ENCODE measurements around the gene TMEM43. TPM values are rescaled to one million over a fixed set of nuclear protein-coding genes. Genes with fewer than 3 reads are reported as not detected.

Gene TMEM43
- polyA plus RNA-seq, 3 donors: 55.4 to 69.7 (median 66.7) TPM

- H3K4me2 ChIP-seq (replicated peaks; ENCODE audit: extremely low read depth, low read length, poor library complexity, severe bottlenecking): peak overlapping the region; percentile 82
- Mint-ChIP-seq H3K9me3 (no peaks in the 10 kb centered on the region), H3K27me3 (ENCODE audit: low read depth in 3 of 3) (peaks cover 0 to 2% (median 1%) of the 10 kb centered on the region in 3 donors), H3K4me1 (peaks cover 44% of the 10 kb centered on the region), H3K36me3 (peaks cover 46 to 56% of the 10 kb centered on the region in 2 donors), H3K4me3 (no peak overlapping the region), H3K27ac (peak overlapping the region in 4 of 7 donors; percentile 6 to 94 (median 50))
- peaks cover 60% of the 10 kb centered on the region for H4K20me1 ChIP-seq (ENCODE audit: insufficient read depth, low read length)
- peak overlapping the region in 1 of 2 donors; percentile 91 for H3K27ac ChIP-seq (ENCODE audit: low read depth in 1 of 2, low read length in 2 of 2)
- no peaks in the 10 kb centered on the region for H3K9me3 ChIP-seq (replicated peaks in 1 of 2; ENCODE audit: control insufficient read depth in 1 of 2, insufficient read depth in 1 of 2, low read length in 2 of 2)
- H2AFZ ChIP-seq (ENCODE audit: insufficient read depth, low read depth, low read length, poor library complexity, severe bottlenecking): no peak overlapping the region
- DNase-seq: peak in 1 of 3 donors; percentile 31
- no peaks in the 10 kb centered on the region for H3K27me3 ChIP-seq (ENCODE audit: control insufficient read depth in 2 of 2, insufficient read depth in 2 of 2, low read length in 2 of 2)
- no peak for TF ChIP-seq CTCF (IDR thresholded peaks at IDR 0.05)
- no CpG with 5 or more reads among the region's 5 CpGs for WGBS (ENCODE audit: insufficient coverage)
- peaks cover 61% of the 10 kb centered on the region for H3K79me2 ChIP-seq (ENCODE audit: insufficient read depth, low read length)
- intact Hi-C loops (cut with micrococcal nuclease): loop anchor here in 1 of 2 donors (2.0 to 10.0 kb wide), 3 partner anchors 20 to 938 kb away; partner anchors contain the start of gene MRPS25
- H3K9ac ChIP-seq (ENCODE audit: insufficient read depth, low read length, poor library complexity, severe bottlenecking): no peak overlapping the region
- H3K4me1 ChIP-seq (ENCODE audit: control insufficient read depth in 1 of 2, insufficient read depth in 2 of 2, low read length in 2 of 2): peaks cover 24 to 29% of the 10 kb centered on the region in 2 donors
- H3K4me3 ChIP-seq (replicated peaks in 1 of 3; ENCODE audit: low read depth in 2 of 3, low read length in 3 of 3): peak overlapping the region in 1 of 3 experiments; percentile 90
- peaks cover 29 to 55% of the 10 kb centered on the region in 2 donors for H3K36me3 ChIP-seq (replicated peaks in 1 of 2; ENCODE audit: control insufficient read depth in 1 of 2, insufficient read depth in 2 of 2, low read length in 2 of 2)
Measured at GRCh38 chr3:14126887-14127505, 2.1 kb downstream of the TMEM43 start.

GRCh38 chr3:14127516-14128161 lies 2.8 kb downstream of the TMEM43 start:
- Histone ChIP-seq H3K4me3 (replicated peaks in 1 of 3; ENCODE audit: low read depth in 2 of 3, low read length in 3 of 3) (no peak overlapping the region), H3K9me3 (replicated peaks in 1 of 2; ENCODE audit: control insufficient read depth in 1 of 2, insufficient read depth in 1 of 2, low read length in 2 of 2) (no peaks in the 10 kb centered on the region), H3K4me2 (replicated peaks; ENCODE audit: extremely low read depth, low read length, poor library complexity, severe bottlenecking) (no peak overlapping the region), H3K27me3 (ENCODE audit: control insufficient read depth in 2 of 2, insufficient read depth in 2 of 2, low read length in 2 of 2) (no peaks in the 10 kb centered on the region), H3K79me2 (ENCODE audit: insufficient read depth, low read length) (peaks cover 57% of the 10 kb centered on the region), H3K36me3 (replicated peaks in 1 of 2; ENCODE audit: control insufficient read depth in 1 of 2, insufficient read depth in 2 of 2, low read length in 2 of 2) (peaks cover 32 to 55% of the 10 kb centered on the region in 2 donors), H3K9ac (ENCODE audit: insufficient read depth, low read length, poor library complexity, severe bottlenecking) (no peak overlapping the region), H4K20me1 (ENCODE audit: insufficient read depth, low read length) (peaks cover 53% of the 10 kb centered on the region), H3K4me1 (ENCODE audit: control insufficient read depth in 1 of 2, insufficient read depth in 2 of 2, low read length in 2 of 2) (peaks cover 24 to 29% of the 10 kb centered on the region in 2 donors), H3K27ac (ENCODE audit: low read depth in 1 of 2, low read length in 2 of 2) (peak overlapping the region in 1 of 2 donors; percentile 47), H2AFZ (ENCODE audit: insufficient read depth, low read depth, low read length, poor library complexity, severe bottlenecking) (no peak overlapping the region)
- H3K27ac Mint-ChIP-seq: peak overlapping the region in 2 of 7 donors; percentile 54
- 88% methylated on average over 7 of the region's 12 CpGs for WGBS (ENCODE audit: insufficient coverage)
- H3K4me1 Mint-ChIP-seq: peaks cover 39% of the 10 kb centered on the region
- intact Hi-C loops (cut with micrococcal nuclease): loop anchor here in 1 of 2 donors (2.0 to 10.0 kb wide), 3 partner anchors 19 to 937 kb away; partner anchors contain the start of gene MRPS25
- DNase-seq: no peak
- H3K27me3 Mint-ChIP-seq (ENCODE audit: low read depth in 3 of 3): peaks cover 0 to 2% (median 1%) of the 10 kb centered on the region in 3 donors
- TF ChIP-seq CTCF (IDR thresholded peaks at IDR 0.05): no peak
- H3K9me3 Mint-ChIP-seq: no peaks in the 10 kb centered on the region
- peaks cover 46 to 58% of the 10 kb centered on the region in 2 donors for H3K36me3 Mint-ChIP-seq
- no peak overlapping the region for H3K4me3 Mint-ChIP-seq

Data from CD14-positive monocyte (primary cell).